Stimulated activated CD8-positive, alpha-beta memory T cell treated with anti-CD3 and anti-CD28 coated beads, Interleukin-15, amount 100 ng/mL, for 48 hours (primary cell): ENCODE results near the gene DZIP1L.
"Not testable (repeated sequence)": the region's sequence is repeated elsewhere in the genome, so short reads cannot be mapped to it uniquely, and the experiment has no call there.

Source experiments
- DNase-seq, 2 donors: peaks; one replicate each; pipeline ENCODE4 v3.0.0-alpha.2; 2020; ENCODE audit warnings: low read depth in 2 of 2

The DZIP1L gene

DNA sequence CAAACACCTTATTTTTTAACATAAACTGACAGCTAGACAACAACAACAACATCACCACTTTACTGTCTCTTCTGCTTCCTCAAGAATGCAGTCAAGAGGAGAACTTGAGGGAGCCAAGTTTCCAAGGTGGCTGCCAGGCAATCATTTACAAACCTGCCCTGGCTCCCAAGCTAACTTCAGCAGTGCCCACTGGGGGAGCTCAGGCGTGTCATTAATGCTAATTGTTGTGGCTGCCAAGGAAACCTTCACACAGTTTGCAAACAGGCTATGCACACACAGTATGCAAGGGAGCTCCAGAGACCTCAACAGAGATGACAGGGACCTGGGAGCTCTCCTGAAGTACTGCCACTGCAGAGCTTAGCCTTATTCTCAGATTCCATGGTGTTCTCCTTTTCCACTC is 2.1 kb downstream of the DZIP1L start:
- DNase-seq: no peak

DNA sequence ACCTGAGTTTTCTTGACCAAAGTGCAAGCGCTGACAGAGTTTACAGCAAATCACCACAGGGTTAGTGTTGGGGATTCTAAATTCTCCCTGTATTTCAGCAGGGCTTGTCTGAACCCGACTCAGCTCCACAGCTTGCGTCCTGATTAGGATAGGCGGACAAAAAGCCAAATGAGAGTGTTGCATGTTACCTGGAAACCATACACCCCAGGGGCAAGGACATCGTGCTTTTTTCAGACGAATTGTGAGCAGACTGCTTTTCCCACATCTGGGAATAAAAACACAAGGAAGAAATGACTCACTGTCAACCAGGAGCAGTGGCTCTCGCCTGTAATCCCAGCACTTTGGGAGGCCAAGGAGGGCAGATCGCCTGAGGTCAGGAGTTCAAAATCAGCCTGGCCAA is 3.0 kb downstream of the DZIP1L start:
- DNase-seq: no peak

GRCh38 chr3:138105598-138105997 is 9.8 kb downstream of the DZIP1L start:
- no peak for DNase-seq

DNA sequence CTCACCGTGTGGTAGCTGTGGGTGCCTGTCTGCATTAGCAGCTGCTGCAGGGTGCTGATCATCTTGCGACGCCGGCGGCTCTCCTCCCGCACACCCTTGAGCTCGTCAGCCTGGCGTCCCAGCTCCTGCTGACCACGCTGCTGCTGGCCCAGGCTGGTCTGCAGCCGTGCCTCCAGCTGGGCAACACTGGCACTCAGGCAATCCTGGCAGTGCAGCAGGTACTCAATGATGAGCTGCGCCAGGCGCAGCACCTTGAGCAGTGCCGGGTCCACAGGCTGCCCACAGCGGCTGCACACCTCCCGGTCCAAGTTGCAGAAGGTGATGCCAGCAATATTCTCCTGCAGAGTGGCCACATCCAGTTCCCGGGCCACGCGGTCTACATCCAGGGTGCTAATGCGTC is 11.9 kb downstream of the DZIP1L start:
- DNase-seq: no peak

GRCh38 chr3:138101351-138101940 is 14.0 kb downstream of the DZIP1L start:
- not testable (repeated sequence) for DNase-seq

DNA sequence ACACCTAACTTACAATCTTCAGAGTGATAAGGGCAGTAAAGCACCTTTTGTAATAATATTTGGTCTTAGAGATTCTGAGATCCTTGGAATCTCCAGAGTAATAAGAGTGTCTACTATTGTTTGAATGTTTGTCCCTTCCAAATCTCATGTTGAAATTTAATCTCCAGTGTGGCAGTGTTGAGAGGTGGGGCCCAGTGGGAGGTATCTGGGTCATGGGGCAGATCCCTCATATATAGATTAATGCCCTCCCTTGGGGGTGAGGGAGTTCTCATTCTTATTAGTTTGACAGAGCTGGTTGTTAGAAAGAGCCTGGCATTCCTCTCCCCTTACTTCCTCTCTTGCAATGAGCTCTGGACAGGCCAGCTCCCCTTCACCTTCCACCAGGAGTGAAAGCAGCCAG is 16.0 kb downstream of the DZIP1L start:
- no peak for DNase-seq

DNA sequence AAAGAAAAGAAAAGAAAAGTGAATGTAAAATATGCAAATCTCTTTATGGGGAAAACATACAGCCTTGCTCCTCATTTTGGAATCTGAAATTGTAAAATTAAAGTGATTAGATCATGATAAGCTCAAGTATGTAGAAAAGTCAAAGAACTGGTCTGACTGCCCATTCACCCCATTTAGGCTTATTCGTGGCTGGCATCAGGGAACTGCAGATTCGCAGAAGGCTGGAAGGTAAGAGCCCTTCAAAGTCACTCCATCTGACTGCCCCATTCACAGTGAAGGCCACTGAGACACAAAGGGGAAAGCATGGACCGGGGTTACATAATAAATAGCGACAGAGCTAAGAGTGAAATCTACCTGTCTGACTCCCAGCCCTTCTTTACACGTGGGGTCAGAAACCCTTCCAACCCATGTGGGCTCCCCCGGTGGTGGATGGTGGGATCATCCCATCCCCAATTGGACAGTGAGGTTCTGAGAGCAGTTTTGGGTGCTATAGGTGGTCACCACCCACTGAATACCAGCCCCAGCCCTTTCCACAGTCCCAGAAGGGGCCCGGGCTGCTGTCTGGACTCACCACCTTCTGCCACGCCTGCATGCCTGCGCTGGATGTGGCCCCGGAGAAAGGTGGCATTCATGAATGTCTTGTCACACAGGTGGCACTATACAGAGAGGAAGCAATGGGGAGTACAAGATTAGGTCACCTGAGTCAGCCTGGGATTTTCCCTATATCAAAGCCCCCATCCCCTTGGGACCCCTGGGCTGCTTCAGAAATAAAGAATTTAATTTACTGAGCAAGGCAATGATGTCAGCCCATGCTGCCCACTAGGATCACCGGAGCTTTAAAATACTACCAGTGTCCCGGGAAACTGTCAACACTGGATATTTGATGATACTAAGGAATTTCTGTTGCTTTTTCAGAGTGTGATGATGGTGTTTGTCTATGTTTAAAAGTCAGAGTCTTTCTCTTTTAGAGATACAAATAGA is 17.9 kb downstream of the DZIP1L start:
- no peak for DNase-seq

DNA sequence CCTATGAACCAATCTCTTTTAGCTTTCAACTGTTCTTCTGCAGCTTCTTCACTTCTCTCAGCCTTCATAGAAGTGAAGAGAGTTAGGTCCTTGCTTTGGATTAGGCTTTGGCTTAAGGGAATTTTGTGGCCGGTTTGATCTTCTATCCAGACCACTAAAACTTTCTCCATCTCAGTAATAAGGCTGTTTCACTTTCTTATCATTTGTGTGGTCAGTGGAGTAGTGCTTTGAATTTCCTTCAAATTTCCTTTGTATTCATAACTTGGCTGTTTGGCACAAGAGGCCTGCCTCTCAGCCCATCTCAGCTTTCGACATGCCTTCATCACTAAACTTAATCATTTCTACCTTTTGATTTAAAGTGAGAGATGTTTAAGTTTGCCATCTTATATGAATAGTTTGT is 21.7 kb downstream of the DZIP1L start:
- DNase-seq: no peak

- no peak for DNase-seq
These were observed 23.4 kb downstream of the DZIP1L start for GRCh38 chr3:138092023-138092422.

GRCh38 chr3:138089091-138089490 is 26.3 kb downstream of the DZIP1L start:
- DNase-seq: no peak

- DNase-seq: not testable (repeated sequence)
These were observed 29.7 kb downstream of the DZIP1L start for GRCh38 chr3:138085745-138086144.

- no peak for DNase-seq
These were observed 31.2 kb downstream of the DZIP1L start for GRCh38 chr3:138084196-138084595.

- DNase-seq: no peak
These were observed 32.4 kb downstream of the DZIP1L start for GRCh38 chr3:138082992-138083386.

- DNase-seq: peak in 1 of 2 donors; percentile 10
These were observed 33.1 kb downstream of the DZIP1L start for GRCh38 chr3:138082085-138082991.

GRCh38 chr3:138081371-138082084 is 33.9 kb downstream of the DZIP1L start:
- no peak for DNase-seq

GRCh38 chr3:138079901-138080300 is 35.5 kb downstream of the DZIP1L start:
- no peak for DNase-seq

GRCh38 chr3:138078901-138079344 is 36.5 kb downstream of the DZIP1L start:
- peak in 1 of 2 donors; percentile 34 for DNase-seq

DNA sequence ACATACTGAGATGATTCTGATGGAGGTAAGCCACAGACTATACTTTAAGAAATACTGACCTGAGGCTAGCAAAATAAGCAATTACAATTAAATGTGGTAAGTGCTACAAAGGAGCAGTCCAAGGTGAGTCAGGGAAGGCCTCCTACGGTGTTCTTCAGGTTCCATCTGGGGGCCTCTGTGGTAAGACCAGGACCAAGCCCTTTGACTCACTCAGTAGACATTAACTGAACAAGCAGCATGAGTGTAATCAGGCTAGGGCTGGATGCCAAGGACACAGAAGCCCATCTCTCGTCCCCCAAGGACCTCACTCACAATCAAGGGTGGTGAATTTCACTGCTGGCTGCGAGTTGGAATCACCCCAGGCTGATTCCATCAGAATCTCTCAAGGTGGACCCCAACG is 37.3 kb downstream of the DZIP1L start:
- DNase-seq: no peak

- DNase-seq: no peak
These were observed 42.6 kb downstream of the DZIP1L start for GRCh38 chr3:138072796-138073195.

DNA sequence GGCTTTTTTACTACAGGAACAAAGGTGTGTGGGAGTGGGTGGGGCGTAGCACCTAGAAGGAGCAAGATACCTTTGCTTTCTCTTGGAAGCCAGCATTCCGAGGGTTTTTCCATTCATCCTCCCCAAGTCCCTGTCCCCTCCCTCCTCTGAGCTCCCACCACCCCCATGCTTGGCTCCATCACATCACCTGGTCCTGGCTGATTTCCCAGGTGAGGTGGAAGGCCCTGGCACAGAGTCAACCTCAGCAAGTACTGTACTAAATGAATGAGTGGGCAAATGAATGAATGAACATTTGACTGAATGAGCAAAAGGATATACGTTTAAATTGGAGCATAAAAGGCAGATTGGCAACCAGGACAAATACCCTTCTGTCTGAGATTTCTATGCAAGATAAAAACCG is 45.4 kb downstream of the DZIP1L start:
- DNase-seq: no peak

DNA sequence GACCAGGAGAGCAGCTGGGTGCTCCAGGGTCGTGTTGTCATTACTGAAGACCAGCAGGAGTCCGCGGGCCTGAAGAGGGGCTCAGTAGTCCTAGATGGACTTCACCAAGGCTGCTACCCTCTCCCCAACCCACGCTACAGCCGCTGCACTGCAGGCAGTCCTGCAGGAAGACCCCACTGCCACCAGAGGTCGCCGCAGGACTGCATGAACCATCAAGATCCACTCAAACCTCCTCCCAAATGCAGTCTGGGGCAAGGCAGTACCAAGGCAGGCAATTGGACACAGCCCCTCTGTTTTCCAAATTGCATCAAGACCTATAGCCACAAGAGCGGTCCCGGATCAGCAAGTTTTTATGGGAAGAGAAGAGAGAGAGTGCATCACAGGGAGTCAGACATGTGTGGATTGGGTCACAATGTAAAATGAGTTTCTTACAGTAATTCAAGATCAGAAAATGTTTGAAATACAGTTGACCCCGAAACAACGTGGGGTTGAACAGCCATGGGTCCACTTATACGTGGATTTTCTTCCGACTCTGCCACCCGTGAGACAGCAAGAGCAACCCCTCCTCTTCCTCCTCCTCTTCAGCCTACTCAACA is 46.7 kb downstream of the DZIP1L start:
- DNase-seq: peak; percentile 57 to 59
